ENCODE measurements around the gene SPATA33.
A peak's percentile ranks its signal among the peaks of the same experiment; 100 is the strongest.

GRCh38 chr16:89700100-89700648 is 42.5 kb downstream of the SPATA33 start:
- no peak for TF ChIP-seq EZH2 (IDR thresholded peaks at IDR 0.05; ENCODE audit: borderline replicate concordance, low read depth, low read length, severe bottlenecking)
- TF ChIP-seq CTCF (IDR thresholded peaks at IDR 0.05; ENCODE audit: borderline replicate concordance, extremely low read depth, low read length, poor library complexity, severe bottlenecking) = peak; percentile 58

Measured in DND-41 (cell line).